ENCODE measurements around the gene GOLT1B. TPM values are rescaled to one million over a fixed set of nuclear protein-coding genes. Genes with fewer than 3 reads are reported as not detected.

Gene GOLT1B
- total RNA-seq, 1 experiment from 2014 or later = 46.1 TPM

DNA sequence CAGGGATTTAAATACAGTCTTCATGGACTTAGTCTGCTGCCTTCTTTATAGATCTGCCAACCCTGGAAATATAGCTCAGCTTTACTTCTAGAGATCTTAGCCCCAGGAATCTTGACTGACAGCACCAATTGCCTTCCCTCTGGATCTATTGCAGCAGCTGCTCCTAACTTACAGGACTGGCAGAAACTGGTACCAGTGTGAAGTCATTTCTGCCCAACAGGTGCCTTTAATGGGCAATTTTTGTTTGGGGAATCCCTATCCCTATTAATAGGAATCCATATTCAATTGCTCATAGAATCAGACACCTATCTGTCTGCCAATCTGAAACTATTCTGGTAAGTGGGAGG lies 51.7 kb downstream of the GOLT1B start:
- H3K23ac ChIP-seq (ENCODE audit: insufficient read length, low read depth, low read length) = no peak overlapping the region
- no peak overlapping the region for H3K4me2 ChIP-seq (ENCODE audit: insufficient read depth, insufficient read length, low read length)
- H2BK20ac ChIP-seq (ENCODE audit: low read depth, low read length, poor library complexity, severe bottlenecking) = no peak overlapping the region
- no peak overlapping the region for H4K8ac ChIP-seq (replicated peaks; ENCODE audit: insufficient read length, low read depth, low read length)
- H4K5ac ChIP-seq (ENCODE audit: insufficient read length, low read depth, low read length) = no peak overlapping the region
- H3K4ac ChIP-seq (ENCODE audit: low read depth, low read length) = no peak overlapping the region
- no peak overlapping the region for H3K56ac ChIP-seq (ENCODE audit: insufficient read length, low read depth, low read length)
- Mint-ChIP-seq H3K4me1 (no peaks in the 10 kb centered on the region), H3K27me3 (ENCODE audit: low read depth) (no peaks in the 10 kb centered on the region), H3K36me3 (ENCODE audit: insufficient read depth in 1 of 3, low read depth in 3 of 3) (no peaks in the 10 kb centered on the region), H3K9me3 (no peaks in the 10 kb centered on the region; a peak in 3 of 5 replicates), H3K4me3 (no peak overlapping the region), H3K27ac (no peak overlapping the region)
- H3K9ac ChIP-seq (ENCODE audit: extremely low read depth, insufficient read length, low read length) = no peak overlapping the region
- H3K79me2 ChIP-seq (ENCODE audit: insufficient read depth, low read length) = no peaks in the 10 kb centered on the region
- no peak overlapping the region for H3T11ph ChIP-seq (ENCODE audit: low read length)
- no peak for DNase-seq
- H3K4me1 ChIP-seq (ENCODE audit: insufficient read depth, low read length) = no peaks in the 10 kb centered on the region
- H2BK120ac ChIP-seq (ENCODE audit: low read depth, low read length, poor library complexity, severe bottlenecking) = no peak overlapping the region
- H4K91ac ChIP-seq (ENCODE audit: insufficient read length, low read depth, low read length) = no peak overlapping the region
- no peaks in the 10 kb centered on the region for H3K79me1 ChIP-seq (ENCODE audit: insufficient read depth, low read depth, low read length, poor library complexity, severe bottlenecking)
- TF ChIP-seq CTCF (conservative IDR thresholded peaks at IDR 0.05) = no peak
- no peak overlapping the region for H2BK5ac ChIP-seq (ENCODE audit: insufficient read length, low read length)
- no peak overlapping the region for H2AFZ ChIP-seq (ENCODE audit: low read length)
- H3K27ac ChIP-seq (ENCODE audit: insufficient read length, low read depth, low read length) = no peak overlapping the region
- H3K9me3 ChIP-seq (ENCODE audit: control insufficient read depth, low read depth, low read length) = no peaks in the 10 kb centered on the region
- no peaks in the 10 kb centered on the region for H3K27me3 ChIP-seq (ENCODE audit: insufficient read depth, low read length)
- no peak overlapping the region for H2BK15ac ChIP-seq (ENCODE audit: low read depth, low read length)
- no peaks in the 10 kb centered on the region for H3K23me2 ChIP-seq (ENCODE audit: insufficient read length, low read depth, low read length, poor library complexity, severe bottlenecking)
- no peaks in the 10 kb centered on the region for H4K20me1 ChIP-seq (ENCODE audit: control insufficient read depth, insufficient read depth, insufficient read length)
- H2BK12ac ChIP-seq (ENCODE audit: insufficient read length, low read depth, low read length) = no peak overlapping the region
- no peak overlapping the region for H3K14ac ChIP-seq (ENCODE audit: insufficient read depth, low read length)
- no peak overlapping the region for H2AK5ac ChIP-seq (ENCODE audit: insufficient read length, low read length)
- H3K18ac ChIP-seq (ENCODE audit: insufficient read length, low read depth, low read length) = no peak overlapping the region
